Tibial artery (tissue), 4 donors: ENCODE measurements around the gene TNNT1.
"Not testable (repeated sequence)": the region's sequence is repeated elsewhere in the genome, so short reads cannot be mapped to it uniquely, and the experiment has no call there.

Experiments used
- DNase-seq, 2 donors: peaks; one replicate each; pipeline ENCODE4 v3.0.0-alpha.2; 2019
- H3K27ac ChIP-seq, 2 donors: fragments of 200-600 bp; sonication (generic) in 1 of 2; 1 replicate in 1 of 2; 2 replicates in 1 of 2; pipeline ENCODE4 v1.5.1; 2018 to 2019; ENCODE audit warnings: mild to moderate bottlenecking in 1 of 2
- H3K27me3 ChIP-seq, 2 donors: fragments of 200-600 bp; sonication (generic) in 1 of 2; one replicate each; pipeline versions ENCODE4 v1.5.1 to v1.6.0; 2016 to 2019
- H3K36me3 ChIP-seq, 3 donors: fragments of 200-600 bp; sonication (generic) in 2 of 3; one replicate each; pipeline ENCODE4 v1.5.1; 2016 to 2019; ENCODE audit warnings: mild to moderate bottlenecking in 2 of 3
- H3K4me1 ChIP-seq, 4 donors: fragments of 200-600 bp; sonication (generic) in 2 of 4; 1 replicate in 3 of 4; 2 replicates in 1 of 4; pipeline ENCODE4 v1.5.1; 2016 to 2019
- H3K4me3 ChIP-seq, 2 donors: fragments of 200-600 bp; sonication (generic) in 1 of 2; 1 replicate in 1 of 2; 2 replicates in 1 of 2; pipeline ENCODE4 v1.5.1; 2018 to 2019; ENCODE audit warnings: mild to moderate bottlenecking in 2 of 2
- H3K9me3 ChIP-seq, 3 donors: fragments of 200-600 bp; sonication (generic) in 1 of 3; one replicate each; pipeline ENCODE4 v1.5.1; 2016 to 2019
- CTCF ChIP-seq, 2 experiments: fragments of 200-600 bp in 1 of 2; fragments of 450-650 bp in 1 of 2; IDR thresholded peaks; one replicate each; pipeline ENCODE4 v1.5.1; 2017 to 2019; ENCODE audit warnings: antibody characterized with exemption in 2 of 2, mild to moderate bottlenecking in 1 of 2, moderate library complexity in 1 of 2
- intact Hi-C: fragments of 100-400 bp; cut with DNase I; formaldehyde crosslinking; loops from one replicate; pipeline ENCODE4 v1.15.0; 2023; ENCODE audit warnings: low total_unique reads

The TNNT1 gene

GRCh38 chr19:55173186-55173713 lies 24.2 kb upstream of the TNNT1 start:
- Histone ChIP-seq H3K27me3 (peaks cover 3 to 93% of the 10 kb centered on the region in 2 donors), H3K4me1 (peaks cover 0 to 15% (median 9%) of the 10 kb centered on the region in 4 donors), H3K9me3 (no peaks in the 10 kb centered on the region), H3K27ac (no peak overlapping the region), H3K4me3 (peak overlapping the region; percentile 13 to 31), H3K36me3 (no peaks in the 10 kb centered on the region)
- no peak for DNase-seq
- intact Hi-C loops = no loop called here
- TF ChIP-seq CTCF (IDR thresholded peaks at IDR 0.05) = no peak

- Histone ChIP-seq H3K9me3 (no peaks in the 10 kb centered on the region), H3K27ac (no peak overlapping the region), H3K4me3 (no peak overlapping the region), H3K4me1 (peaks cover 0 to 15% (median 9%) of the 10 kb centered on the region in 4 donors), H3K27me3 (peaks cover 3 to 91% of the 10 kb centered on the region in 2 donors), H3K36me3 (no peaks in the 10 kb centered on the region)
- no peak for TF ChIP-seq CTCF (IDR thresholded peaks at IDR 0.05)
- intact Hi-C loops = no loop called here
- no peak for DNase-seq
Measured at GRCh38 chr19:55172741-55173140, 23.7 kb upstream of the TNNT1 start.

- Histone ChIP-seq H3K27me3 (peaks cover 3 to 91% of the 10 kb centered on the region in 2 donors), H3K4me1 (peaks cover 0 to 15% (median 9%) of the 10 kb centered on the region in 4 donors)
- H3K27ac ChIP-seq, H3K4me3 ChIP-seq, H3K36me3 ChIP-seq, DNase-seq, H3K9me3 ChIP-seq, intact Hi-C loops: not testable (repeated sequence)
Measured at GRCh38 chr19:55172318-55172717, 23.3 kb upstream of the TNNT1 start.

GRCh38 chr19:55171440-55171839 lies 22.4 kb upstream of the TNNT1 start:
- Histone ChIP-seq H3K9me3 (no peaks in the 10 kb centered on the region), H3K4me1 (peaks cover 0 to 16% (median 12%) of the 10 kb centered on the region in 4 donors), H3K27me3 (peaks cover 3 to 91% of the 10 kb centered on the region in 2 donors), H3K27ac (no peak overlapping the region), H3K36me3 (no peaks in the 10 kb centered on the region), H3K4me3 (no peak overlapping the region)
- intact Hi-C loops = no loop called here
- no peak for TF ChIP-seq CTCF (IDR thresholded peaks at IDR 0.05)
- no peak for DNase-seq

GRCh38 chr19:55169136-55169535 lies 20.1 kb upstream of the TNNT1 start:
- H3K9me3 ChIP-seq = no peaks in the 10 kb centered on the region
- TF ChIP-seq CTCF (IDR thresholded peaks at IDR 0.05) = no peak
- no peak overlapping the region for H3K4me3 ChIP-seq
- H3K27me3 ChIP-seq = peaks cover 3 to 90% of the 10 kb centered on the region in 2 donors
- H3K4me1 ChIP-seq = peaks cover 0 to 21% (median 13%) of the 10 kb centered on the region in 4 donors
- no peak for DNase-seq
- intact Hi-C loops = no loop called here
- H3K36me3 ChIP-seq = no peaks in the 10 kb centered on the region
- H3K27ac ChIP-seq = no peak overlapping the region

- Histone ChIP-seq H3K4me1 (peaks cover 0 to 9% (median 5%) of the 10 kb centered on the region in 4 donors), H3K36me3 (no peaks in the 10 kb centered on the region), H3K27me3 (peaks cover 0 to 82% of the 10 kb centered on the region in 2 donors), H3K27ac (no peak within 1 kb of the TSS), H3K4me3 (peak within 1 kb of the TSS in 1 of 2 donors; percentile 37), H3K9me3 (no peaks in the 10 kb centered on the region)
- peak; percentile 78 to 82 for DNase-seq
- TF ChIP-seq CTCF (IDR thresholded peaks at IDR 0.05) = no peak
- intact Hi-C loops = no loop called here
Measured at GRCh38 chr19:55166530-55167268, 17.7 kb upstream of the TNNT1 start, which contains the start of gene DNAAF3. Gene DNAAF3 (minus strand): TSS chr19:55166613. CDS start chr19:55166413, 200 bp downstream.
